Measurements from ENCODE around the gene MRPL49.
A peak's percentile ranks its signal among the peaks of the same experiment; 100 is the strongest.

The MRPL49 gene

GRCh38 chr11:65103476-65103875 lies 18.6 kb upstream of the MRPL49 start:
- no peak for DNase-seq

- DNase-seq = no peak
Observed at GRCh38 chr11:65104628-65105027, 17.5 kb upstream of the MRPL49 start.

GRCh38 chr11:65107078-65107477 lies 15.0 kb upstream of the MRPL49 start:
- DNase-seq = no peak

- DNase-seq = no peak
Observed at GRCh38 chr11:65107751-65108468, 14.2 kb upstream of the MRPL49 start.

- no peak for DNase-seq
Observed at GRCh38 chr11:65108469-65109123, 13.5 kb upstream of the MRPL49 start.

GRCh38 chr11:65109231-65110198 lies 12.6 kb upstream of the MRPL49 start:
- no peak for DNase-seq

GRCh38 chr11:65110354-65110861 lies 11.7 kb upstream of the MRPL49 start:
- peak; percentile 55 for DNase-seq

GRCh38 chr11:65111159-65111743 lies 10.9 kb upstream of the MRPL49 start:
- no peak for DNase-seq

- DNase-seq = peak; percentile 38
Observed at GRCh38 chr11:65111744-65112545, 10.2 kb upstream of the MRPL49 start, which contains the start of gene TM7SF2. Gene TM7SF2 (plus strand): TSS chr11:65111872. CDS start chr11:65112016, 144 bp downstream.

GRCh38 chr11:65112546-65113360 lies 9.4 kb upstream of the MRPL49 start:
- no peak for DNase-seq

- DNase-seq = no peak
Observed at GRCh38 chr11:65113361-65113756, 8.8 kb upstream of the MRPL49 start.

GRCh38 chr11:65113839-65114238 lies 8.3 kb upstream of the MRPL49 start:
- no peak for DNase-seq

- no peak for DNase-seq
Observed at GRCh38 chr11:65114538-65115171, 7.5 kb upstream of the MRPL49 start.

GRCh38 chr11:65115361-65116082 lies 6.6 kb upstream of the MRPL49 start:
- no peak for DNase-seq

- no peak for DNase-seq
Observed at GRCh38 chr11:65116370-65117205, 5.5 kb upstream of the MRPL49 start.

GRCh38 chr11:65117206-65118096 lies 4.7 kb upstream of the MRPL49 start, which contains the start of gene ZNHIT2:
Gene ZNHIT2 (minus strand): TSS chr11:65117701. CDS start chr11:65117653, 48 bp downstream.
- DNase-seq = peak; percentile 83

GRCh38 chr11:65118097-65118837 lies 3.9 kb upstream of the MRPL49 start:
- DNase-seq = no peak
